Measurements from ENCODE around the gene NRCAM. TPM values are rescaled to one million over a fixed set of nuclear protein-coding genes. Genes with fewer than 3 reads are reported as not detected.

NRCAM gene
- total and polyA plus RNA-seq, 2 donors (not counting 1 experiment from before 2014, with no cell fraction given), result 0.75 to 4.6 TPM

GRCh38 chr7:108101759-108102158 lies 354.5 kb downstream of the NRCAM start:
- TF ChIP-seq CTCF (IDR thresholded peaks at IDR 0.05) (no peak), EZH2 (IDR thresholded peaks at IDR 0.05; ENCODE audit: borderline replicate concordance, insufficient read depth, low read depth, low read length, poor library complexity, severe bottlenecking) (no peak)
- intact Hi-C loops (cut with micrococcal nuclease), result no loop called here
- Histone ChIP-seq H3K4me1 (ENCODE audit: control insufficient read depth in 2 of 2, insufficient read depth in 2 of 2, low read length in 2 of 2) (no peaks in the 10 kb centered on the region), H3K4me2 (replicated peaks; ENCODE audit: low read depth, low read length, poor library complexity, severe bottlenecking) (no peak overlapping the region), H3K79me2 (ENCODE audit: control insufficient read depth, insufficient read depth, low read length) (no peaks in the 10 kb centered on the region), H3K27ac (ENCODE audit: low read length in 2 of 2) (no peak overlapping the region), H3K4me3 (ENCODE audit: control extremely low read depth in 1 of 5, extremely low read depth in 1 of 5, insufficient read depth in 1 of 5, low read depth in 2 of 5, low read length in 4 of 5) (no peak overlapping the region), H3K9me3 (ENCODE audit: control extremely low read depth in 1 of 3, control insufficient read depth in 2 of 3, insufficient read depth in 1 of 3, low read length in 2 of 3) (no peaks in the 10 kb centered on the region), H3K36me3 (replicated peaks in 1 of 2; ENCODE audit: control extremely low read depth in 1 of 2, control insufficient read depth in 1 of 2, extremely low read depth in 1 of 2, insufficient read depth in 2 of 2, low read length in 1 of 2) (no peaks in the 10 kb centered on the region), H2AFZ (ENCODE audit: insufficient read depth, low read depth, low read length, poor library complexity, severe bottlenecking) (no peak overlapping the region), H3K9ac (ENCODE audit: low read length) (no peak overlapping the region), H4K20me1 (ENCODE audit: control insufficient read depth, insufficient read depth, low read length, poor library complexity, severe bottlenecking) (no peaks in the 10 kb centered on the region), H3K27me3 (replicated peaks in 1 of 4; ENCODE audit: control extremely low read depth in 1 of 4, control insufficient read depth in 3 of 4, insufficient read depth in 4 of 4, low read length in 3 of 4) (no peaks in the 10 kb centered on the region)
- Mint-ChIP-seq H3K27me3 (peaks cover 32% of the 10 kb centered on the region), H3K27ac (no peak overlapping the region), H3K4me1 (no peaks in the 10 kb centered on the region), H3K9me3 (ENCODE audit: insufficient read depth) (no peaks in the 10 kb centered on the region), H3K4me3 (no peak overlapping the region)
- WGBS (ENCODE audit: insufficient coverage), result 94% methylated on average over 2 of the region's 3 CpGs
- ChIA-PET POLR2A (no interaction called here), CTCF (interaction anchor here (1.4 kb wide), 1 partner anchor 44 kb away, joined by 4 read pairs; no protein-coding TSS in a partner anchor)
- no peak for DNase-seq
- no peak for ATAC-seq (ENCODE audit: low read depth)

GRCh38 chr7:108099713-108100112 lies 356.5 kb downstream of the NRCAM start:
- intact Hi-C loops (cut with micrococcal nuclease), result no loop called here
- no peaks in the 10 kb centered on the region for H3K36me3 ChIP-seq (replicated peaks in 1 of 2; ENCODE audit: control extremely low read depth in 1 of 2, control insufficient read depth in 1 of 2, extremely low read depth in 1 of 2, insufficient read depth in 2 of 2, low read length in 1 of 2)
- DNase-seq (no peak), ATAC-seq (ENCODE audit: low read depth) (no peak)
- H3K4me1 ChIP-seq (ENCODE audit: control insufficient read depth in 2 of 2, insufficient read depth in 2 of 2, low read length in 2 of 2), result peaks cover 0 to 8% of the 10 kb centered on the region in 2 donors
- no peaks in the 10 kb centered on the region for H3K9me3 ChIP-seq (ENCODE audit: control extremely low read depth in 1 of 3, control insufficient read depth in 2 of 3, insufficient read depth in 1 of 3, low read length in 2 of 3)
- H4K20me1 ChIP-seq (ENCODE audit: control insufficient read depth, insufficient read depth, low read length, poor library complexity, severe bottlenecking), result no peaks in the 10 kb centered on the region
- H3K27me3 ChIP-seq (replicated peaks in 1 of 4; ENCODE audit: control extremely low read depth in 1 of 4, control insufficient read depth in 3 of 4, insufficient read depth in 4 of 4, low read length in 3 of 4), result no peaks in the 10 kb centered on the region
- H3K4me2 ChIP-seq (replicated peaks; ENCODE audit: low read depth, low read length, poor library complexity, severe bottlenecking), result no peak overlapping the region
- TF ChIP-seq EZH2 (IDR thresholded peaks at IDR 0.05; ENCODE audit: borderline replicate concordance, insufficient read depth, low read depth, low read length, poor library complexity, severe bottlenecking) (no peak), CTCF (IDR thresholded peaks at IDR 0.05) (no peak)
- Mint-ChIP-seq H3K4me3 (no peak overlapping the region), H3K9me3 (ENCODE audit: insufficient read depth) (no peaks in the 10 kb centered on the region), H3K27me3 (peaks cover 26% of the 10 kb centered on the region), H3K4me1 (peaks cover 8% of the 10 kb centered on the region), H3K27ac (no peak overlapping the region)
- H3K79me2 ChIP-seq (ENCODE audit: control insufficient read depth, insufficient read depth, low read length), result no peaks in the 10 kb centered on the region
- ChIA-PET CTCF (no interaction called here), POLR2A (no interaction called here)
- H3K9ac ChIP-seq (ENCODE audit: low read length), result no peak overlapping the region
- H3K27ac ChIP-seq (ENCODE audit: low read length in 2 of 2), result no peak overlapping the region
- WGBS (ENCODE audit: insufficient coverage), result no CpG with 5 or more reads among the region's 1 CpG
- H3K4me3 ChIP-seq (ENCODE audit: control extremely low read depth in 1 of 5, extremely low read depth in 1 of 5, insufficient read depth in 1 of 5, low read depth in 2 of 5, low read length in 4 of 5), result no peak overlapping the region
- no peak overlapping the region for H2AFZ ChIP-seq (ENCODE audit: insufficient read depth, low read depth, low read length, poor library complexity, severe bottlenecking)

Measured in B cell (primary cell).